Liver (tissue), 9 donors: Measurements from ENCODE around the gene ZNF222. TPM values are rescaled to one million over a fixed set of nuclear protein-coding genes. Genes with fewer than 3 reads are reported as not detected.

Experiments used
- DNase-seq: peaks from one replicate; pipeline ENCODE4 v3.0.0-alpha.2; 2017; ENCODE audit warnings: low spot score
- H3K27ac ChIP-seq, 2 donors: one replicate each; pipeline ENCODE4 v1.7.0; 2013; ENCODE audit warnings: inconsistent platforms in 2 of 2, low read length in 2 of 2, control low read depth in 1 of 2, low read depth in 1 of 2, mild to moderate bottlenecking in 1 of 2
- H3K27me3 ChIP-seq, 4 donors: one replicate each; pipeline versions ENCODE4 v1.6.1 to v1.7.0; 2013; ENCODE audit warnings: low read length in 3 of 4, inconsistent platforms in 1 of 4, mild to moderate bottlenecking in 1 of 4, moderate library complexity in 1 of 4; ENCODE audit not compliant: control insufficient read depth in 4 of 4, insufficient read depth in 4 of 4
- H3K36me3 ChIP-seq, 4 donors: one replicate each; pipeline versions ENCODE4 v1.6.1 to v1.7.0; 2013; ENCODE audit warnings: low read length in 3 of 4, mild to moderate bottlenecking in 3 of 4, low read depth in 1 of 4, moderate library complexity in 1 of 4; ENCODE audit not compliant: control insufficient read depth in 4 of 4, insufficient read depth in 3 of 4
- H3K4me1 ChIP-seq, 4 donors: one replicate each; pipeline versions ENCODE4 v1.6.1 to v1.7.0; 2013; ENCODE audit warnings: low read length in 3 of 4, mild to moderate bottlenecking in 3 of 4, moderate library complexity in 1 of 4; ENCODE audit not compliant: control insufficient read depth in 4 of 4, insufficient read depth in 4 of 4
- H3K4me3 ChIP-seq, 3 donors: one replicate each; pipeline versions ENCODE4 v1.6.1 to v1.7.0; 2013; ENCODE audit warnings: low read length in 3 of 3, control low read depth in 1 of 3, low read depth in 1 of 3, mild to moderate bottlenecking in 1 of 3
- H3K9ac ChIP-seq, 2 donors: one replicate each; pipeline ENCODE4 v1.7.0; 2013; ENCODE audit warnings: low read length in 2 of 2, mild to moderate bottlenecking in 2 of 2, moderate library complexity in 2 of 2, control low read depth in 1 of 2, low read depth in 1 of 2
- H3K9me3 ChIP-seq, 4 donors: one replicate each; pipeline versions ENCODE4 v1.6.1 to v1.7.0; 2013; ENCODE audit warnings: low read length in 3 of 4; ENCODE audit not compliant: control insufficient read depth in 4 of 4
- EGR1 ChIP-seq, 2 donors: IDR thresholded peaks; 2 replicates each; pipeline ENCODE4 v1.6.1; 2016 to 2018; ENCODE audit warnings: antibody characterized with exemption in 2 of 2, low read depth in 2 of 2
- FOXA1 ChIP-seq: IDR thresholded peaks from 2 replicates; pipeline ENCODE4 v1.6.1; 2016; ENCODE audit warnings: antibody characterized with exemption
- FOXA2 ChIP-seq: IDR thresholded peaks from 2 replicates; pipeline ENCODE4 v1.6.1; 2016; ENCODE audit warnings: antibody characterized with exemption
- GABPA ChIP-seq, 2 donors: IDR thresholded peaks in 1 of 2; conservative IDR thresholded peaks in 1 of 2; 2 replicates each; pipeline ENCODE4 v1.6.1; 2016; ENCODE audit warnings: antibody characterized with exemption in 2 of 2, mild to moderate bottlenecking in 1 of 2, moderate library complexity in 1 of 2
- HNF4A ChIP-seq, 2 donors: conservative IDR thresholded peaks; 2 replicates each; pipeline ENCODE4 v1.6.1; 2016; ENCODE audit warnings: antibody characterized with exemption in 2 of 2, mild to moderate bottlenecking in 2 of 2
- HNF4G ChIP-seq: IDR thresholded peaks from 2 replicates; pipeline ENCODE4 v1.6.1; 2016; ENCODE audit warnings: antibody characterized with exemption
- JUND ChIP-seq, 2 donors: IDR thresholded peaks; 2 replicates each; pipeline ENCODE4 v1.6.1; 2016; ENCODE audit warnings: antibody characterized with exemption in 2 of 2
- NR2F2 ChIP-seq: IDR thresholded peaks from 2 replicates; pipeline ENCODE4 v1.6.1; 2016; ENCODE audit warnings: antibody characterized with exemption
- RAD21 ChIP-seq, 2 donors: IDR thresholded peaks; 2 replicates each; pipeline ENCODE4 v1.6.1; 2016; ENCODE audit warnings: antibody characterized with exemption in 2 of 2, mild to moderate bottlenecking in 2 of 2
- RXRA ChIP-seq, 2 donors: IDR thresholded peaks; 2 replicates each; pipeline ENCODE4 v1.6.1; 2017 to 2018; ENCODE audit warnings: antibody characterized with exemption in 2 of 2, mild to moderate bottlenecking in 1 of 2
- SP1 ChIP-seq: IDR thresholded peaks from 2 replicates; pipeline ENCODE4 v1.6.1; 2018; ENCODE audit warnings: antibody characterized with exemption, mild to moderate bottlenecking
- TAF1 ChIP-seq: conservative IDR thresholded peaks from 2 replicates; pipeline ENCODE4 v1.6.1; 2016; ENCODE audit warnings: antibody characterized with exemption, mild to moderate bottlenecking
- YY1 ChIP-seq: IDR thresholded peaks from 2 replicates; pipeline ENCODE4 v1.6.1; 2016; ENCODE audit warnings: antibody characterized with exemption, mild to moderate bottlenecking
- WGBS: extraction: QIAGEN DNeasy Blood & Tissue Kit; methylation state at CpG from one replicate; pipeline ENCODE4 v1.1.7; 2013; 5-methylcytosine and 5-hydroxymethylcytosine counted together
- polyA plus RNA-seq, 2 donors: library from polyadenylated mRNA; stranded (reverse) in 1 of 2; unstranded in 1 of 2; fragments of 200-250 nt in 1 of 2; fragments of >200 nt in 1 of 2; fragmentation: Nextera tagmentation in 1 of 2; extraction: Ambion mirVana in 1 of 2; gene quantifications; one replicate each; pipeline versions ENCODE4 v1.2.1 to v1.2.3, GENCODE V29; 2013 to 2015
- total RNA-seq, 2 donors: library from RNA; depleted of rRNA; stranded (reverse); fragments of >200 nt; gene quantifications; one replicate each; pipeline ENCODE4 v1.2.3, GENCODE V29; 2014
- TF ChIP-seq, protein P1 (sequence below): IDR thresholded peaks from 2 replicates; pipeline ENCODE4 v1.6.1; 2016; ENCODE audit warnings: antibody characterized with exemption
- TF ChIP-seq, protein P2 (sequence below): fragments of 150-350 bp; IDR thresholded peaks from 2 replicates; pipeline ENCODE4 v1.5.1; 2017; ENCODE audit warnings: improper control_type of control experiment, low read depth, low read length; ENCODE audit not compliant: missing input control
- TF ChIP-seq, protein P3 (sequence below): IDR thresholded peaks from 2 replicates; pipeline ENCODE4 v1.6.1; 2016; ENCODE audit warnings: antibody characterized with exemption, mild to moderate bottlenecking
- TF ChIP-seq, protein P4 (sequence below): IDR thresholded peaks from 2 replicates; pipeline ENCODE4 v1.6.1; 2016; ENCODE audit warnings: antibody characterized with exemption
- TF ChIP-seq, protein P5 (sequence below): IDR thresholded peaks from 2 replicates; pipeline ENCODE4 v1.6.1; 2016; ENCODE audit warnings: antibody characterized with exemption
- donor health status: healthy.
- donor health status: healthy.
- donor health status: healthy.
- donor health status: healthy.
- donor health status: healthy.

The ZNF222 gene
- total and polyA plus RNA-seq, 4 donors = 0.79 to 2.5 (median 1.5) TPM

DNA sequence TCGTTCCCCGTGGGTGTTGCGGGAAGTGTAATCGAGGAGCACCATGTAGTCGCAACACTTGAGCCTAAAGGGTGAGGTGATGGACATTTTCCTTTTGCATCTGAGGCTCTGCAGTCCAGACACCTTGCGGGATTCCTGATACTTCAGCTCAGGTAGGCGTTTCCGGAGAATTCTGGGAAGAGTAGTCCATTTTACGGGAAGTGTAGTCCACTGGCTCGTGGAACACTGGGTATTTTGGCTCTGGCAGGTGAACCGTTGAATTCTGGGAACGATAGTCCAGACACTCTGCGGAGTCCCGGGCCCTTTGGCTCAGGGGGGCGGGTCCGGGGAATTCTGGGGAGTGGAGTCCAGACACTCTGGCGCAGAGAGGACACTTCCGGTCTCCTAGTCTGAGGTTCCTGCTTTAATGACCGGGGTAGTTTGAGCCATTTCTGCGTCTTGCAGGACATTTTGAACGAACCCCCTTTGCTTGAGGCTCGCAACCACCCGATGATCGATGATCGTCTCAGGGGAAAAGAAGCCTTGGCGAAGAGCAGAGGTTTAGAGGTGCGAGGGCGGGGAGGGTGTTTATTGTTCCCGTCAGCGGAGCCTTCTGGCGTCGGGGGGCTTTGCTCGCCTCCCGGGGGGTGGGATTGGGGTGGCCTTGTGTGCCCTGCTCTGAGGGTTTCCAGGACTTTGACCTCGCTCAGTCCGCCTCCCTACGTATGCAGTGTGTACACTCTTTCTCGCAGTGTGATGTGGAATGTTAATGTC, 26.6 kb downstream of the ZNF222 start, which contains the start of gene ZNF223:
TSS of gene ZNF223 (plus strand) at position 387 of the 753 bp plus-strand sequence. CDS start 3,141 bp downstream, outside the sequence.
- peaks cover 3 to 32% (median 24%) of the 10 kb centered on the region in 4 donors for H3K9me3 ChIP-seq
- H3K4me1 ChIP-seq = peaks cover 0 to 18% (median 15%) of the 10 kb centered on the region in 4 donors
- peak; percentile 86 for DNase-seq
- peaks cover 0 to 2% (median 1%) of the 10 kb centered on the region in 4 donors for H3K27me3 ChIP-seq
- peak within 1 kb of the TSS in 1 of 2 donors; percentile 61 for H3K9ac ChIP-seq
- TF ChIP-seq NR2F2 (peak; percentile 73), RXRA (IDR thresholded peaks at IDR 0.05) (peak; percentile 61 to 70), YY1 (peak; percentile 96), FOXA1 (peak; percentile 34), GABPA (IDR thresholded peaks at IDR 0.05 in 1 of 2, conservative IDR thresholded peaks at IDR 0.05 in 1 of 2) (peak; percentile 87 to 99), TAF1 (peak; percentile 78), FOXA2 (no peak), SP1 (peak; percentile 77), HNF4G (peak; percentile 50), EGR1 (IDR thresholded peaks at IDR 0.05; ENCODE audit: low read depth in 2 of 2) (peak; percentile 83 to 84), HNF4A (conservative IDR thresholded peaks at IDR 0.05) (peak; percentile 72 to 87), RAD21 (IDR thresholded peaks at IDR 0.05) (peak; percentile 44 to 58), JUND (IDR thresholded peaks at IDR 0.05) (peak; percentile 23 to 59)
- TF ChIP-seq, protein P1, sequence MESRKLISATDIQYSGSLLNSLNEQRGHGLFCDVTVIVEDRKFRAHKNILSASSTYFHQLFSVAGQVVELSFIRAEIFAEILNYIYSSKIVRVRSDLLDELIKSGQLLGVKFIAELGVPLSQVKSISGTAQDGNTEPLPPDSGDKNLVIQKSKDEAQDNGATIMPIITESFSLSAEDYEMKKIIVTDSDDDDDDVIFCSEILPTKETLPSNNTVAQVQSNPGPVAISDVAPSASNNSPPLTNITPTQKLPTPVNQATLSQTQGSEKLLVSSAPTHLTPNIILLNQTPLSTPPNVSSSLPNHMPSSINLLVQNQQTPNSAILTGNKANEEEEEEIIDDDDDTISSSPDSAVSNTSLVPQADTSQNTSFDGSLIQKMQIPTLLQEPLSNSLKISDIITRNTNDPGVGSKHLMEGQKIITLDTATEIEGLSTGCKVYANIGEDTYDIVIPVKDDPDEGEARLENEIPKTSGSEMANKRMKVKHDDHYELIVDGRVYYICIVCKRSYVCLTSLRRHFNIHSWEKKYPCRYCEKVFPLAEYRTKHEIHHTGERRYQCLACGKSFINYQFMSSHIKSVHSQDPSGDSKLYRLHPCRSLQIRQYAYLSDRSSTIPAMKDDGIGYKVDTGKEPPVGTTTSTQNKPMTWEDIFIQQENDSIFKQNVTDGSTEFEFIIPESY = peak; percentile 97
- TF ChIP-seq, protein P2, sequence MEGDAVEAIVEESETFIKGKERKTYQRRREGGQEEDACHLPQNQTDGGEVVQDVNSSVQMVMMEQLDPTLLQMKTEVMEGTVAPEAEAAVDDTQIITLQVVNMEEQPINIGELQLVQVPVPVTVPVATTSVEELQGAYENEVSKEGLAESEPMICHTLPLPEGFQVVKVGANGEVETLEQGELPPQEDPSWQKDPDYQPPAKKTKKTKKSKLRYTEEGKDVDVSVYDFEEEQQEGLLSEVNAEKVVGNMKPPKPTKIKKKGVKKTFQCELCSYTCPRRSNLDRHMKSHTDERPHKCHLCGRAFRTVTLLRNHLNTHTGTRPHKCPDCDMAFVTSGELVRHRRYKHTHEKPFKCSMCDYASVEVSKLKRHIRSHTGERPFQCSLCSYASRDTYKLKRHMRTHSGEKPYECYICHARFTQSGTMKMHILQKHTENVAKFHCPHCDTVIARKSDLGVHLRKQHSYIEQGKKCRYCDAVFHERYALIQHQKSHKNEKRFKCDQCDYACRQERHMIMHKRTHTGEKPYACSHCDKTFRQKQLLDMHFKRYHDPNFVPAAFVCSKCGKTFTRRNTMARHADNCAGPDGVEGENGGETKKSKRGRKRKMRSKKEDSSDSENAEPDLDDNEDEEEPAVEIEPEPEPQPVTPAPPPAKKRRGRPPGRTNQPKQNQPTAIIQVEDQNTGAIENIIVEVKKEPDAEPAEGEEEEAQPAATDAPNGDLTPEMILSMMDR = no peak
- TF ChIP-seq, protein P3, sequence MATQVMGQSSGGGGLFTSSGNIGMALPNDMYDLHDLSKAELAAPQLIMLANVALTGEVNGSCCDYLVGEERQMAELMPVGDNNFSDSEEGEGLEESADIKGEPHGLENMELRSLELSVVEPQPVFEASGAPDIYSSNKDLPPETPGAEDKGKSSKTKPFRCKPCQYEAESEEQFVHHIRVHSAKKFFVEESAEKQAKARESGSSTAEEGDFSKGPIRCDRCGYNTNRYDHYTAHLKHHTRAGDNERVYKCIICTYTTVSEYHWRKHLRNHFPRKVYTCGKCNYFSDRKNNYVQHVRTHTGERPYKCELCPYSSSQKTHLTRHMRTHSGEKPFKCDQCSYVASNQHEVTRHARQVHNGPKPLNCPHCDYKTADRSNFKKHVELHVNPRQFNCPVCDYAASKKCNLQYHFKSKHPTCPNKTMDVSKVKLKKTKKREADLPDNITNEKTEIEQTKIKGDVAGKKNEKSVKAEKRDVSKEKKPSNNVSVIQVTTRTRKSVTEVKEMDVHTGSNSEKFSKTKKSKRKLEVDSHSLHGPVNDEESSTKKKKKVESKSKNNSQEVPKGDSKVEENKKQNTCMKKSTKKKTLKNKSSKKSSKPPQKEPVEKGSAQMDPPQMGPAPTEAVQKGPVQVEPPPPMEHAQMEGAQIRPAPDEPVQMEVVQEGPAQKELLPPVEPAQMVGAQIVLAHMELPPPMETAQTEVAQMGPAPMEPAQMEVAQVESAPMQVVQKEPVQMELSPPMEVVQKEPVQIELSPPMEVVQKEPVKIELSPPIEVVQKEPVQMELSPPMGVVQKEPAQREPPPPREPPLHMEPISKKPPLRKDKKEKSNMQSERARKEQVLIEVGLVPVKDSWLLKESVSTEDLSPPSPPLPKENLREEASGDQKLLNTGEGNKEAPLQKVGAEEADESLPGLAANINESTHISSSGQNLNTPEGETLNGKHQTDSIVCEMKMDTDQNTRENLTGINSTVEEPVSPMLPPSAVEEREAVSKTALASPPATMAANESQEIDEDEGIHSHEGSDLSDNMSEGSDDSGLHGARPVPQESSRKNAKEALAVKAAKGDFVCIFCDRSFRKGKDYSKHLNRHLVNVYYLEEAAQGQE = peak; percentile 69
- TF ChIP-seq, protein P4, sequence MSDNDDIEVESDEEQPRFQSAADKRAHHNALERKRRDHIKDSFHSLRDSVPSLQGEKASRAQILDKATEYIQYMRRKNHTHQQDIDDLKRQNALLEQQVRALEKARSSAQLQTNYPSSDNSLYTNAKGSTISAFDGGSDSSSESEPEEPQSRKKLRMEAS = peak; percentile 93
- TF ChIP-seq, protein P5, sequence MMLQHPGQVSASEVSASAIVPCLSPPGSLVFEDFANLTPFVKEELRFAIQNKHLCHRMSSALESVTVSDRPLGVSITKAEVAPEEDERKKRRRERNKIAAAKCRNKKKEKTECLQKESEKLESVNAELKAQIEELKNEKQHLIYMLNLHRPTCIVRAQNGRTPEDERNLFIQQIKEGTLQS = peak; percentile 27
- peak within 1 kb of the TSS; percentile 78 to 99 (median 87) for H3K4me3 ChIP-seq
- 1% methylated on average over 38 of the region's 38 CpGs for WGBS
- H3K27ac ChIP-seq = peak within 1 kb of the TSS; percentile 21 to 60
- H3K36me3 ChIP-seq = peaks cover 0 to 14% (median 10%) of the 10 kb centered on the region in 4 donors
